Heart left ventricle (tissue), 13 donors: ENCODE data around the gene MYOD1.

Experiments
- POLR2A ChIP-seq, 2 donors: fragments of 450-650 bp; IDR thresholded peaks; one replicate each; pipeline ENCODE4 v1.6.1; 2017; ENCODE audit warnings: antibody characterized with exemption in 2 of 2, mild to moderate bottlenecking in 2 of 2, moderate library complexity in 2 of 2
- TF ChIP-seq, protein P1 (sequence below), 12 donors: fragments of 200-600 bp; sonication (generic) in 4 of 12; IDR thresholded peaks; one replicate each; pipeline versions ENCODE4 v1.5.0 to v1.8.0; 2018 to 2022; ENCODE audit warnings: antibody characterized with exemption in 12 of 12, mild to moderate bottlenecking in 5 of 12
- donor health status: ischemic (EF 13 %, LVEDD 7.1; RV severe dilation, severe dysfunction).
- donor health status: DM: no; HTN: yes; CAD: no.
- donor health status: DM: no; HTN: no; CAD: no.
- donor health status: ischemic (EF 25% LVEDD 6.9; RV normal size, moderate dysfunction).
- donor health status: ischemic (EF 25% LVEDD 5.7; RV mildly dilated, moderate dysfunction).
- donor health status: ischemic (EF 35%, LVEDD 5.7; RV mildly dilated, moderate dysfunction).
- donor health status: nonischemic (EF 11% LVEDD 7.7; RV severe dilation, severe dysfunction).
- donor health status: DM: yes; HTN: yes; CAD: no.
- donor health status: PGD.
- donor health status: ischemic (EF 29% LVEDD 5.4; RV normal size, mild dysfunction).
- donor health status: nonischemic (EF 23%, LVEDD 6.1; RV moderate dilation, normal function).

DNA sequence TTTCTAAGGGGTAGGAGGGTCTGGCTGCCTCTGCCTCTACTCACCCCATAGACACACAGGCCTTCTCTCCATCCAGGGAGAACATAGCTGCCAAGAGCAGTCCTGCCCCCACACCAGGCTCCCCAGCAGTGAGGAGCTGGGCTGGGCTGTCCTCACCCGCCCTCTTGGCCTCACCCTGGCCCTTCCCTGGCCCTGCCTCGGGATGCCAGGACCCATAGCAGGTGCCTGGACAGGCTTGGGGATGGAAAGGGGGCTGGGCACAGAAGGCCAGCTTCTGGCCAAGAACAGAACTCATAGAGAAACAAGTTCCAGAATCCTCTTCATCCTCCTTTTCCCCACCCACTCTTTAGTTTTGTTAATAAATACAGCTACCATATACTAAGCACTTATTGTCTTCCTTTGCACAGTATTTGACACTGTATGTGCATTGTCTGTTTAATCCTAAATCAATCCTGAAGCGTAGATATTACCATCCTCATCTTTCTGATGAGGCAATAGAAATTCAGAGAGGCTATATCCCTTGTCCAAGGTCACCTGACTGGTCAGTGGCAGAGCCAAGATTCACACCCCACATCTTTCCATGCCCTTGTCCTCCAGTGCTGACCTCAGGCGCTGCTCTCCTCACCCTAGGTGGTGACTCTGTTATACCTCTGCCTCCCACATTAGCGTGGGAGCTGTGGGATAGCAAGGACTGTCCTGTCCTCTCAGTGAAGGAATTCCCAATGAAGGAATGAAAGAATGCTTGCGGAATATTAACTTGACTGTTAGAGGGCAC lies 22.0 kb upstream of the MYOD1 start:
- TF ChIP-seq, protein P1, sequence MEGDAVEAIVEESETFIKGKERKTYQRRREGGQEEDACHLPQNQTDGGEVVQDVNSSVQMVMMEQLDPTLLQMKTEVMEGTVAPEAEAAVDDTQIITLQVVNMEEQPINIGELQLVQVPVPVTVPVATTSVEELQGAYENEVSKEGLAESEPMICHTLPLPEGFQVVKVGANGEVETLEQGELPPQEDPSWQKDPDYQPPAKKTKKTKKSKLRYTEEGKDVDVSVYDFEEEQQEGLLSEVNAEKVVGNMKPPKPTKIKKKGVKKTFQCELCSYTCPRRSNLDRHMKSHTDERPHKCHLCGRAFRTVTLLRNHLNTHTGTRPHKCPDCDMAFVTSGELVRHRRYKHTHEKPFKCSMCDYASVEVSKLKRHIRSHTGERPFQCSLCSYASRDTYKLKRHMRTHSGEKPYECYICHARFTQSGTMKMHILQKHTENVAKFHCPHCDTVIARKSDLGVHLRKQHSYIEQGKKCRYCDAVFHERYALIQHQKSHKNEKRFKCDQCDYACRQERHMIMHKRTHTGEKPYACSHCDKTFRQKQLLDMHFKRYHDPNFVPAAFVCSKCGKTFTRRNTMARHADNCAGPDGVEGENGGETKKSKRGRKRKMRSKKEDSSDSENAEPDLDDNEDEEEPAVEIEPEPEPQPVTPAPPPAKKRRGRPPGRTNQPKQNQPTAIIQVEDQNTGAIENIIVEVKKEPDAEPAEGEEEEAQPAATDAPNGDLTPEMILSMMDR (IDR thresholded peaks at IDR 0.05): no peak
- TF ChIP-seq POLR2A (IDR thresholded peaks at IDR 0.05): no peak
